CD4-positive, alpha-beta T cell treated with Interleukin-17A for 1 hour (primary cell): Measurements from ENCODE around the gene RXRG.

Experiments used
- DNase-seq: peaks from one replicate; pipeline ENCODE4 v3.0.0-alpha.2; 2020

RXRG gene

GRCh38 chr1:165364568-165365133, 80.3 kb downstream of the RXRG start:
- DNase-seq, result no peak

GRCh38 chr1:165356876-165357275, 88.0 kb downstream of the RXRG start:
- DNase-seq, result no peak

GRCh38 chr1:165355977-165356811, 88.7 kb downstream of the RXRG start, which contains the start of gene LMX1A:
TSS of gene LMX1A (minus strand) at chr1:165356715. CDS start at chr1:165355559, 1,156 bp downstream.
- DNase-seq, result no peak

- no peak for DNase-seq
Observed at GRCh38 chr1:165355139-165355976, 89.6 kb downstream of the RXRG start.

- DNase-seq, result no peak
Observed at GRCh38 chr1:165354739-165355138, 90.2 kb downstream of the RXRG start.

DNA sequence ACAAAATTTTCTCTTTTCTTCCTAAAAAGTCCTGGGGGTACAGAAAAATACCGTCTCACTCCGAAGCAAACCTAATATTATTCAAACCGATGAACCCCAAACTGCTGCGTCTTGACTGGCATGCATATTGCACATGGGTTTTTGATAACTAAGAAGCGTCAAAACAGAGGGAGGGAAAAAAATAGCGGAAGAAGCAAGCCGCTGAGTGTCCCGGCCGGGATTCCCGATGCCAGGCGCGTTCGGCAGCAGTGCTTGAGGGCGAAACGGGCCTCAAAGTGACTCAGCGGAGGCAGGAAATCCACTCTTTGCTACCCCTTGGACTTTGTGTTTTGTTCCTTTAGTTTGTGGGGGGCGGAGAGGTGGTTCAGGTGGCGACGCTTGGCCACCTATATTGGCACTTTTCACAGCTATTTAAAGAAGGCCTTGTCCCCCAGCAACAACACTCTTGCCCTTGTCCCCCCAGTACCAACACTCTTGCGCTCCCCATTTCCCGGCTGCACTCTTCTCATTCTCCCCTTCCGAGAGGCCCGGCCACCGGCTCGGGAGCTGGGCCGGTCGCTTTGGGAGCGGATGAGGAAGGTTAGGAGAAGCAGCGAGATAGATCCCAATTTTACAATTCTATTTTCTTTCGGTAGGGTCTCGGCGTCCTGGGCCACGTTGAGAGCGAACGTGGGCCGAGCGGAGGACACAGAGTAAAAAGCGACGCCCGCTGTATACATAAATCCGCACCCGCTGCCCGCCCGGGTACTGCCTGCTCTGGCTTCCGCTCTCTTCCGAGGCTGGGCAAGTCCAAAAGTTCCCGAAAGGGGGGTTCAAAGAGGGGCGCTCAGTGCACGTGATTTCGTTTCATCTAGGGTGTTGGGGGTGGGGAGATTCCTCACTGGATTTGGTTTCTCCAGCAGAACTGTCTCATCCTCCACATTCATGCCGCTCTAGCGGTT, 90.9 kb downstream of the RXRG start:
- DNase-seq, result no peak

GRCh38 chr1:165352442-165353293, 92.3 kb downstream of the RXRG start:
- DNase-seq, result no peak

GRCh38 chr1:165351863-165352441, 93.0 kb downstream of the RXRG start:
- no peak for DNase-seq
